ENCODE data around the gene HDAC4.
"Not testable (repeated sequence)": the region's sequence is repeated elsewhere in the genome, so short reads cannot be mapped to it uniquely, and the experiment has no call there.

HDAC4 gene

DNA sequence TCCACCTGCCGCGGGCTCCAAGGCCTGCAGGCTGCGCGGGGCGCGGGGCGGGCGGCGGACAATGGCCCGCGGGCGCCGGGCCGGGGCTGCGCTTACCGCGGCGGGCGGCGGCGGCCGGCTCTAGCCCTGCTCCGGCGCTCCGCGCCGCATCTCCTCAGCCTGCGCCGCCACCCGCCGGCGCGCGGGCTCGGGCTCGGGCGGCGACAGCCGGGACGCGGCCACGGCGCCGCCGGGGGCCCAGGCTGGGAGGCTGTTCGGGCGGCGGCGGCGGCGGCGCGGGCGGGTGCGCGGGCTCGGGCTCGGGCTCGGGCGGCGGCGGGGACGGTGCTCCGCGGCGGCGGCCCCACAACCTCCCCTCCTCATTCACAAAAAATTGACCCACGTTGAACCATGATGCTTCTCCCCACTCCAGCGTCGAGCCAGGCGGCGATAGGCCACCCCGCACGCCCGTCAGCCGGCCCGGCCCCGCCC is at the start of gene HDAC4:
HDAC4 (minus strand) TSS at position 425 of the 471 bp plus-strand sequence. CDS start 48,321 bp downstream, outside the sequence.
- no peak for DNase-seq (ENCODE audit: low spot score)

DNA sequence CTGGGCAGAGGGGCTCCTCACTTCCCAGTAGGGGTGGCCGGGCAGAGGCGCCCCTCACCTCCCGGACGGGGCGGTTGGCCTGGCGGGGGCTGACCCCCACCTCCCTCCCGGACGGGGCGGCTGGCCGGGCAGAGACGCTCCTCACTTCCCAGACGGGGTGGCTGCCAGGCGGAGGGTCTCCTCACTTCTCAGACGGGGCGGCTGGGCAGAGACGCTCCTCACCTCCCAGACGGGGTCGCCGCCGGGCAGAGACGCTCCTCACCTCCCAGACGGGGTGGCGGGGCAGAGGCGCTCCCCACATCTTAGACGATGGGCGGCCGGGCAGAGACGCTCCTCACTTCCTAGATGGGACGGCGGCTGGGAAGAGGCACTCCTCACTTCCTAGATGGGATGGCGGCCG is 48.6 kb upstream of the HDAC4 start:
- not testable (repeated sequence) for DNase-seq (ENCODE audit: low spot score)

DNA sequence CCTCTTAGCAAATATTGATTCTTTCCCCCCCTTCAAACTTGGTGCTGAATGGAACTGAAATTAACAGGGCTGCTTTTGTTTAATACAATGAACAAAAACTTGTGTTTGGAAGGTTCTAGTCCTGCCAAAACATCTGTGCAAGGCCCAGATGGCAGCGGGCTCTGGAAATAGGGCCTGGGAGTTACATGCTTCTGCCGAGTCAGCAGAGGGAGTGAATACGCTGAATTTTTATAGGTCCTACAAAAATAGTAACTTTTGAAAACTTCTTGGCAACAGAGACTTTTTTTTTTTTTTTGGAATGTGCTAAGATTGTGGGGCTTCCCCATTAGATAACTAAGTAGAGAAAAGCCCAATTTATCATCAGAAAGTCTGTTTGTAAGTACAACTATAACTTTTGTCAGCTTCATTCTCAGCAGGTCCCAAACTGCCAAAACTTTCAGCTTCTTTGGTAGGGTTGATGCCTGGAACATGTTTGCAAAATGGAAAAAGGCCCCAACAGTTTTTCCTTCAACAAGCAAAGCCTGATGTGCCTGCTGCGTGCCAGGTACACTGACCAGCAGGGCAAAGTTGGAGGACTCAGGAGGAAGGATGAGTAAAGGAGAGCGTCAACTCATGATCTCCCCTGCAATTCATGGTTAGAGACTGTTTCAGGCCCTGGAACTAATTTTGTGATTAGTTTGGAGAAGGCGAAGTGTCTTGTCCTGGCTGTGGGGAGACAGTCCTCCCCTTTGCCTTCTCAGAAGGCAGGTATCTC is 45.1 kb upstream of the HDAC4 start:
- DNase-seq (ENCODE audit: low spot score), result no peak

DNA sequence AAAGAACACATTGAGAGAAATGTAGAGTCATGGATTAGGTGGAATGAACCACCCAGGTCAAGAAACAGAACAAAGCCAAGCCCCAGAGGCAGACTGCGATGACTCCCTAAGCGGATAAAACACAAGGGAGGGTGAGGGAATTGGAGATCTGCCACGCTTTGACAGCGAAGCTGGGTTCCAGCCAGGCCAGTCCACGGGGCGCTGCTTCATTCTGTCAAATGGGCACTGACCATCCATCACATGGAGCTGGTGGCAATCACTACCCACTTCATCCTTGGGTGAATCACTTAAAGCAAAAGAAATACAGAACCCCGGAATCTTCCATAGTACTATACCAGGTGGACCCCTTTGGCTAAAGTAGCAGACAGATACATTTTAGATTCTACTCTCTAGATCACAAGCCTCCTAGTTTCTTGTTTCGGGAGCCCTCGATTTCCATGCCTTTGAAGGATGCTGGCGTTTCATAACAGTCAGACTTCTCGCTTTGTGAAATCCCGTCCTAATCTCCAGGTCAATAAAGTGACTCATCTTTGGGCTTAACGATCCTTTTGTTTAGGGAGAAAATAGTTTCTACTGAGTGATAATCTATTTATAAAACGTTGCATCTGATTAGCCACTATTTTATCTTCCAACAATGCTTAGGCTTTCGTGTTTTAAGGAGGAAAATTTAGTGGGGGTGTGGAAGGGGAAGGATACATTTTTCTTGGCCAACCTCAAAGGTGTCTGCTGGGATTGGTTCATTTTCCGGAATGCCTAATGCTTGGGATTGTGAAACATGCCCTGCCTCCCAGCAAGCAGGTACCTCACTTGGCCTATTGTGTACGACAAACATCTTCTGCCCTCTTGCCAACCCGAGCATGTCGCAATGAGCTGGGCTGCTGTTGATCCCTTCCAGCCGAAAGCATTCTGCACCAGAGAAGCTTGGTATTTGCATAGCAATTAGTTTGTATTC is 44.1 kb upstream of the HDAC4 start:
- no peak for DNase-seq (ENCODE audit: low spot score)

DNA sequence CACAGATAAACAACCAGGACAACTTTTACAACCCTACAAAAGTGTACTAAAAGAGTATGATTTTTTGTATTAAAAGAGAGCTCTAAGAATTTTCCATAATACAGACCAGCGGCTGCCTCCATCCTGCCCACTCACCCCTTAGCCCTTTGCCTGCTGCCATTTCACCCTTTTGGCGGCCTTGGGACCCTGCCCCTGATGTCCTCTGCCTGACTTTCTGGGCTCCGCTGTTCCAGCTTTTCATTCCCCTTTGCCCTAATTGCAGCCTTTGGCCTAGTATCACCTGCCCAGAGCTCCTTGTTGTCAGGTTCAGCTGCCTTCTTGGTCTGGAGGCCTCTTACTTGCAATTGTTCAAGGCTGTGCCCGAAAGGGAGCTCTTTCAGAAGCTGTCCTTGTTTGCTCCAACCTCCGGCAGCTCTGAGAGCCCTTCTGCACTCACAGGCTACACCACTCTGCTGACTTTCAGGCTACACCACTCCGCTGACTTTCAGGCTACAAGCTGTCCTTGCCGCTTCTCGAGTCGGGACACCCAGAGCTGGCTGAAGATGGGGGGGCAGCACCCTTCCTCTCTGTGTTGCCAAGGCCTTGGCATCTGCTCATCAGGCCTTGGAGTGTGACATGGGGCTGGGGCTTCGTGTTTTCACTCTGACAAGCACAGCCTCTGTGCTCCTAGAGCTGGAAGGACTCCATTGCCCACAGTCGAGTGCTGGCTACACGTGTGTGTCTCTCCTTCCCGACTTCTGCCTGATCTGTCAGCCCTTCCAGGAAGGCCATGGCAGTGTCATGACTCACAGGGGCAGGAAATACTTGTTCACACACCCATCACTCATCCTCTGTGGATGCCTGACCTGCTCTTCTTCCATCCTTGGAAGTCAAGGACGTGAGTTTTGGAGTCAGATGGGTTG is 43.1 kb upstream of the HDAC4 start:
- no peak for DNase-seq (ENCODE audit: low spot score)

DNA sequence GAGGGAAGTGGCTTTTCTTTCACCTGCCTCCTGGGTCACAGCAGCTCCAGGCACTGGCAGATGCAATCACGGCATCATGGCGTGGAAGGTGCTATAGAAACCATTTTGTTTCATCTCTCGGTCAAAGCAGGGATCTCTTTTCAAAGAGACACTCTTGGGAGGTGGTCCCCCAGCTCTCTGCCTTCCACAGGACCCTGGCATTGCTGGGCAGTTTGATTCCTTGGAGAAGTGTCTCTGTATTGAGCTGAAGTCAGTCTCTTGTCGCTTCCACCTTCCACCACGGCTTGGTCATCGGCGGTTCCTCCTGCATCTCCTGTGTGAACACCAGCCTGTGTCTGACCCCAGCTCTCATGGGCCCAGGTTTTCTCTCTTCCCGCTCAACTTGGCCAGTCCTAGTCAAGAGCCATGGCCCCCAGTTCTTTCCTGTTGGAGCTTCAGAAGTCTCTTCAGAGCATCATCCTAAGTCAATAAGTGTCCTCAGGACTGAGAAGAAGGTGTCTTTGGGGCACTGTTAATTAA is 42.3 kb upstream of the HDAC4 start:
- no peak for DNase-seq (ENCODE audit: low spot score)

DNA sequence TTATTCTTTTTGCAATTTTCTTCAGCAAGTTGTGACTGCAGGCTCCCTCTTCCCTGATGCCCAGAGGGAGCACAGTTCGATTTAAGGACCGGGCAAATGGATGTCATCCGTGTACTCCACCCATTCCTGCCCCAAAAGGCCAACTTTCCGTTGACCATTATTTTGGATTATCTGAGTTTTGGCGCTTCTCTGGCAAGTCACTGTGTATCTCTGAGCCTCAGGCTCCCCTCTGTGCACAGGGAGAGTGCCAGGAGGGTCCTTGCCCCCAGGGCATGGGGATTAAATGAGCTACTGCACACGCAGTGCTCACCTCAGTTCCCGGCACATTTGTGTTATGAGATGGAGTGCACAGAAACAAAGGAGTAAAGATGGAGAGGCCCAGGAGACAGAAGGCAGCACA is 41.4 kb upstream of the HDAC4 start:
- no peak for DNase-seq (ENCODE audit: low spot score)

DNA sequence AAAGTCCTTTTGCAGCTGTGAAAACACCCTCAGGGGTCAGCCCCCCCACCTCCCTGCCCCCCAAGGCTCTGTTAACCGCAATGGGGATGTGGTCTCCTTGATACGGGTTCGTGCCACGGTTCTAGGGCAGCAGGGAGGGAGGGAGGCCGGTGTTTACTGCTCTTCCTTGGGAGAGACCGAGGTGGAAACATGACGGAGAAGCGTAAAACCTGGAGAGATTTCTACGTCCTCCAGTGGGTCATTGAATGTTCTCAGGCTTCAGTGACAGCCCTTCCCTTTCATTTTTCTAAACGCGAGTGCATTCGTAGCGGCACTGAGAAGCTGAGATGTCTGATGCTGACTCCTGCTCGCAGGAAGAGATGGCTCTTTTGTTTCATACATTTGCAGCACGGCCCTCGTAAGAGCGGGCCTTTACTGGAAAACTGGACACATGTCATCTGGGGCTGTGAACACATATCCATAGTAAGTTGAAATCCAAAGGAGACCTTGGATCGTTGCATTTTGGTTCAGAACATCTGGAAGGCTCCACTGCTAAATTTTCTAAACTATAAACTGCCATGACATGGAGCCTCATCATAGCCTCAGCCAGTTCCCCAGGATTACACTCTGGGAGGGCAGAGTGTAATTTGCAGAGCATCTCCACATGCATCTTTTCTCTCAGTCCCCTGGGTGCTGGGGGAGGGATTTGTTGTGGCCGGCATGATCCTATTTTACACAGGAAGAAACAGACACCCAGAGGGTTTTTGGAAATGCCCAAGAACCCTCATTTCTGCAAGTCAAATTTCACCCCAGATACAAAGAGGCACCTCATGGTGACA is 40.6 kb upstream of the HDAC4 start:
- DNase-seq (ENCODE audit: low spot score), result no peak

DNA sequence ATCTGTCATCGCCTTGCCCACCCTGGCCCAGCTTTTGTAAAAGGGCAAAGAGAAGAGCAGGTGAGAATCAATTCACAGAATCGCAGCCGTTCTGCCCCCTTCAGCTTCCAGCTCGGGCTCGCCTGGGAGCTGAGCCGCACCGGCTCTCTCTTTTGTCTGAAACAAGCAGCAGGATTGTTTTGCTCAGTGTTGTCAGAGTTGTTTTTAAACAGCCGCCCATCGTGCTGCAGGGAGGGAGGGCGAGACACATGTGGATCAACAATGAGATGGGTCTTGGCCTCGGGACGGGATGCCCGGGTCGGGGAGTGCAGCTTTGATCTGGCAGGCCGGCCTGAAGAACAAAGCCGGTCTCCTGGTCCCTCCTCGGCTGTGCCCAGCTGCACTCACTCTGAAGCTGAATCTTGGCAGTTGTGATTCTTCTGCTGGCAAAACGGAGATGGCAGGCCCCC is 39.7 kb upstream of the HDAC4 start:
- DNase-seq (ENCODE audit: low spot score), result no peak

DNA sequence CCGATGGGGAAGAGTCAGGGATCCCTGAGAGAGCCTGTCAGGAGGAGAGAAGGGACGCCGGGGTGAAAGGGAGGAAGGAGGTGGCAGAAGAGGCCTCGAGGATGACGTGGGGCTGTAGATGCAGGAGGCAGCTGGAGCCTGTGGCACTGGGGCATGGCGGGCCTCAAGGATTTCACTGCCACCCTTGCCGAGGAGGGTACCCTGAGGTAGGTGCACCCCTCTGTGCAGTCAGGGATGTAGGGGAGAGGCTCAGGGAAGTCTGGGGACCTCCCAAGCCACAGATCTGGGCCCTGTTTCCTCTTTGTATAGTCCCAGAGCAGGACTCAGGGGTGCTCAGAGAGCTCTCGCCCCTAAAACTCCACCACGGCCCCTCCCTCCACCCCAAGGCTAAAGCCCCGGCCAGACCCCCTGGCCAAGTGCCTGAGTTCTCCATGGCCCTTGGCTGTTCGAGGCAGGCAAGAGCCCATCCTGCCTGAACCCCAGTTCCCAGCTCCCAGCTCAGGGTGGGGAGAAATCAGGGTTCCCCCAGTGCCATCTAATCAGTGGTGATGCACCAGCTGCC is 39.0 kb upstream of the HDAC4 start:
- no peak for DNase-seq (ENCODE audit: low spot score)

DNA sequence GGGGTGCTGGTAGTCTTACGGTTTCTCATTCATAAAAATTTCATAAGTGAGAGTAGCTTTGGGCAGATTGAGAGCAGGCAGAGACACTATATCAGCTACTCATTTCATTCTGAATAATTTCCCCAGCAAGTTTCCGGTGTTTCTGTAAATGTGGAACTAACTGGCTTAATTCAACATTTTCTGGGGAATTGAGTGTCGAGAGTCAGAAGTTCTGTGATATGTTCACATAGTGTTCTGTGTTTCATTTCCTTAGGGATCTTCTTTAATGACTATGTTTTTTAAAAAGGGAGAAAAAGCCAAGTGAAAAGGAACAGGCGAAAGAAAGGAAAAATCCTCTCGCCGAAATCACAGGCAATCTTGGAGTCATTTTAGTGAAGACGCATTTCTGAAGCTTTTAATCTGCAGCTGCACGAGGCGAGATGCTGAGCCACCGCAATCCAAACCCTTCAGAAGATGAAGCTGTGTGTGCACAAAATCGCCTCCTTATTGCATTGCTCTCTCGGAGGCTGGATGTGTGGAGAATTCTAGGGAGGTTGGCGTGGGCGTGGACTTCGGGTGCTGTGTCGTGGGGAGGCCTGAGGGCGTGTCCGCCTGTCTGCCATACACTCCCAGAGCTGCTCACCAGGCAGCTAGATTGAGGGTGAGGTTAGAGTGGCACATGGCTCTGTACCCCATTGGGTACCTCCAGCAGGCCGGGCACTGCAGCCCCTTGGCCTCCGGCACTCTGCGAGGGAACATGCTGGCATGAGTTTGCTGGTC is 38.4 kb upstream of the HDAC4 start:
- DNase-seq (ENCODE audit: low spot score), result no peak

DNA sequence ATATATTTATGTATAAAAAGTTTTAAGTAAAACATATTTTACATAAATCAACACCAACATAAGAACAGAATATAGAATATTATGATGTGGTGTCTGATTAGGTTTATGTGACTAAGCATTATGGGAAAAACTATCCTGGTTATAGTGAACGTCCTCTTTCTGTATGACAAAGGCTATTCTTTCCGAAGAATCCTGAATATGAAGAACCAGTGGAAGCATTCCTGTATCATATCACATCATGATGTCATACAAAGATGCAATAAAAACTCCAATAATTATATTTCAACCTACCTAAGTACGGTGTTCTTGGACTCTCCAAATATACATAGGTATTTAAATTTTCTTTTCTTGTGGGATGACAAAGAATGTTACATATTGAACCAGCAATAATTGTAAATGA is 37.5 kb upstream of the HDAC4 start:
- DNase-seq (ENCODE audit: low spot score), result no peak

DNA sequence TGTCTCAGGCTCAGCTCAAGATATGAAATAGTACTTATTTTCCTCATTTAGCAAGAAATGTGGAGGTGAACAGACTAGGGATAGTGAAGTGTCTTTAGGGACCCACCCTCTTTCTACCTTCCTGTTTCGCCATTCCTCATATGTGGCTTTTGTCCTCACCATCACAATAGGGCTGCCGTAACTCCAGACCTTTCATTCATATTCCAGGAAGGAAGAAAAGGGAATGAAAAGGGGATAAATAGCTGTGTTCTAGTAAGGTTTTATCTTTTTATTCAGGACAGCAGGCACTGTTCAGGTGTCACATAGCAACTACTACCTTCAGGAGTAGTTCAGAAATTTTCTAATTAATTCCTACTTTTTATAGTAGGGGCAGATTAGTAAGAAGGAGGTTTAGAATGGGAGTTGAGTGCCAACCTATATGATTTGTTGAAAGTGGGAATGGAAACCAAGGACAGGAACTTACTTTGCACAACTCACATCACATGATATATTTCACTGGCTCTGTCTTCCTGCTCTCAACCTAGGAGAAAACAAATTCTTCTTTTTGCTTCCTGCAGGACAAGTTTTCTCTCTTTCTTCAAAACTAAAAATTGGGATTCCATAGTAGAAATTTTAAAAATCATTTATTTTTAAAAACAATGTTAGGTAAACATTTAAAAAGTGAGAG is 36.0 kb upstream of the HDAC4 start:
- DNase-seq (ENCODE audit: low spot score), result no peak

DNA sequence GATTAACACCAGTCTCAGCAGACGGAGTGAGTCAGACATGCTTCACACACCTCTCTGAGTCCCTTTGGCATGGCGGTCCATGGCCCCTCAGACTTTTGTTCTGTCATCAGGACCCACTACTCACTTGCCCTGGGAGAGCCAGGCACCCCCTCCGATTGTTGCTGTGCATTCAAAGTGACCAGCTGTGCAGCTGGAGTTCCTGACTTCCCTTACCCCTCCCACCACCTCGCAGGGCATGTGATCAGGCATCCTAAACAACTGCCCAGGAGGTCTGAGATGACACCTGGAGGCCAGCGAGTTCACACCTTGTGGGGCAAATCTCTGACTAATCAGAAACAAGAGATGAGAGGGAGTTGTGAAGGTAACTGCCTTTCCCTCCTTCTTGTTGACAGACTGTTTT is 35.3 kb upstream of the HDAC4 start:
- DNase-seq (ENCODE audit: low spot score), result no peak

DNA sequence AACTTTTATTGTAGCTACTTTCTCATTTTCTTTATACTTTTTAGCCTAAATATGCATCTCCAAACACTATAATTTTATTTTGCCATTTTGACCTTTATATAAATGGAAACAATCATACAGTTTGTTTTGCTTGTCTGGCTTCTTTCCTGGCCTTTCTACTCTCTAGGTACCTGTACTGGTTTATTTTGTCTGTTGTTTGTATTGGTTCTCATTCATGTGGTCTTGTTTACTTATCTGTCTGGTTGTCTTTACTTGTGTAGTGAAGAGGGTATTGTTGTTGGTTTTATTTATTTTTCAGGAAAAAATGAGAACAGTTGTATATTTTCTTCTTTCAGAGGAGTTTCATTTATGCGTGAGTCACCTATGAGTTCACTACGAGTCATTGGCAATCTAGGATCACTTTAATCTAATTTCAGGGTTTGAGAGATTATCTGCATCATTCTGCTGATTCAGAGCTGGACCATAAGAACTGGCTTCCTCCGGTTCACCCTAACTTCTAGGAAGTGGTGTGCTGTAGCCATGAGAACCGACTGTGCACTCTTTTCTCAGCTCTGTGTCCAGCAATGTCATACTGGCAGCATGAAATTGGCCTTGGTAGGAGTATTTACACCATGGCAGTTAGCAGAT is 33.1 kb upstream of the HDAC4 start:
- peak; percentile 28 for DNase-seq (ENCODE audit: low spot score)

DNA sequence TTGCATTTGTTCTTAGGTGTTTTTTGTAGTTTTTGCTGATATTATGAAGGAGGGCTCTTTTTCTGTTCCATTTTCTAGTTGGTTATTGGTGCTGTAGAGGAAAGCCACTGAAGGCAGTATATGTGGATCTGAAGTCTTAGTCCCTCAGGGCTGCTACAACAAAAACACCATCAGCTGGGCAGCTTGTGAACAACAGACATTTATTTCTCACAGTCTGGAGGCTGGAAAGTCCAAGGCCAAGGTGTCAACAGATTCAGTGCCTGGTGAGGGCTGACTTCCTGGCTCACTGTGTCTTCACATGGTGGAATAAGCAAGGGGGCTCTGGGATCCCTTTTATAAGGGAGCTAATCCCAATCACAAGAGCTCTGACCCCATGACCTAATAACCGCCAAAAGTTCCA is 31.4 kb upstream of the HDAC4 start:
- DNase-seq (ENCODE audit: low spot score), result no peak

DNA sequence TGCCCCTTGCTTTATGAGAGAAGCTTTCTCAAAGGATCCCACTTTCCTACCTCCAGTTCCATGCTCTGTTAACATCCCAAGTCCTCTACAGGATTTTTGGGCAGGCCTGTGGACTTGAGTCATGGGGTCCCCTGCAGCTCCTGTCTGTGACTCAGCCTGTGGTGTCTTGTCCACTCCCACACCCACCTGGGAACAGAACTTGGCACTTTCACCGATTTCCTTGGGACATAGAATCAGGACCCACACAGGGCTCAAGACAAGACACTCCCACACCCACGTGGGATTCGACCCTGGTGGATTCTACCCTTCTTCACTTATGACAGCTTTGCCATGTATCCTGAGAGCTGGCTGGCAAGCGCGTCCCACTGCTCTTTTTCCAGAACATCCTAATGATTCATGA is 30.7 kb upstream of the HDAC4 start:
- no peak for DNase-seq (ENCODE audit: low spot score)

DNA sequence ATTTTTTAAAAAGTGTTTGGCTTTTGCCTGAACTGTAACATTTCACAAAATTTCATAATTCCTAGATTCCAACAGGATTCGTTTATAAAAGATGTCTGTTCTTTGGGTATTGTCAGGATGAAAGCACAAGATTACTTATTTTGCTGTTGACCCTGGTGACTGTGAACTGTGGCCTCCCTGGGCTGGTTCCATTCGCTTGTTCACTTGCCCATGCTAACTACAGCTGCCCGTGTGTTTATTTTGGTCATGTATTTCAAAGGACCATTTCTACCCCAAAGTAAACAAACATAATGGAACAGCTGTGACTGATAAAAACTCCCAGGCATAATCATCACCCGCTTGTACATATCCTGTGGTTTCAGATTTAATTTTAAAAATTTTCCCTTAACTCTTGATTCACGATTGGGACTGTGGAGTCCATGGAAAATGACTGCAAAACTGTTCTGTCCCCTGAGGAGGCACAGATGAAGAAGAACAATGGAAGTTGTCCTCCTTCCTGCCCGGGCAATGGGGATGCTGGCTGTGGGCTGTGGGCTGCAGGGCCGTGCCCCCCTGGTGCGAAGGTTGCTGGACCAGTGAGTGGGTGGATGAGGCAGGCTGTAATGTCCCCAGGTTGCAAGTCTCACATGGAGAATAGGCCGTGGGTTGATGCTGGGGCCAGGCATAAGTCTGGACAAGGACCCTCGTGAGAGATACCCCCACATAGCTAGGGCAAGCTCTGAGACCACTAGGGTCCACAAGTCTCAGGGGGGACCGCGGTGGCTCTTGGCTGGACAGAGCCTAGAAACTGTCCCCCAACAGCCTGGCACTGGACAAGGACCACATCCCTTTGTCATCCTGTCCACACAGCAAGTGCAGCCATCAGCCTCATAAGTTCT is 28.9 kb upstream of the HDAC4 start:
- no peak for DNase-seq (ENCODE audit: low spot score)

All from activated CD4-positive, alpha-beta T cell treated with anti-CD3 and anti-CD28 coated beads, Interleukin-2, Interleukin-4, amounts not matched to agents 100 ng/mL and 50 ng/mL, durations not matched to agents 16 hours and 8 hours (primary cell).